ENCODE results near the gene LIF.

The LIF gene

DNA sequence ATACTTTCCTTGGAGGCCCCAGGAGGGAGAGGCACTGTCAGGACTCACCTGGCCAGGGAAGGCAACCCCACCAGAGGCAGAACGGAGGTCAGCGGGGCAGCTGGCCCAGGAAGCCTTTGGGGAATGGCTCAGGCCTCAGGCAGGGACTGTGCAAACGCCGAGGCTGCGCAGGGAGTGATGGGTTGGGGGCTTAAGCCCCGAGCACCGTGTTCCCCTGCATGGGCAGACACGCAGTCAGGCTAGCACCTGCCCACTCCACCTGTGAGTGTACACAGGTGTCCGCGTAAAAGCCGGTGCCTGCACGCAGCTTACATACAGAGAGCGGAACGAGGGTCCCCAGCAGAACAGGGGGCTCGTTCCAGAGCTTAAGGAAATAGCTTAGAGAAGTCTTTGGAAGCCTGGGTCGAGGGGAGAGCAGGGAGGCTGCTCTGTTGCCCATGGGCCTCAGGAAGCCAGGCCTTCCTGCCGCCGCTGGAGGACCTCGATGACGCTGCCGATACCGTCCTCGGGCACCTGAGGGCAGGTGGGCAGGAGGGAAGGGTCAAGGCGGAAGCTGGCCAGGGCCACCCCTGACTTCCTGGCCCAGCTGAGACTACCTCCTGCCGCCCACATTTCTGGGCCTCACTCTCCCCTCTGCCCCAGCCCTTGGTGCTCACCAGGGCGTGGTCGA lies 38.8 kb upstream of the LIF start:
- in situ Hi-C loops (cut with HindIII; ENCODE audit: low sequenced_read_pairs): loop anchor here (5.0 kb wide), 1 partner anchor 42 kb away; the partner anchor contains the start of gene TBC1D10A

DNA sequence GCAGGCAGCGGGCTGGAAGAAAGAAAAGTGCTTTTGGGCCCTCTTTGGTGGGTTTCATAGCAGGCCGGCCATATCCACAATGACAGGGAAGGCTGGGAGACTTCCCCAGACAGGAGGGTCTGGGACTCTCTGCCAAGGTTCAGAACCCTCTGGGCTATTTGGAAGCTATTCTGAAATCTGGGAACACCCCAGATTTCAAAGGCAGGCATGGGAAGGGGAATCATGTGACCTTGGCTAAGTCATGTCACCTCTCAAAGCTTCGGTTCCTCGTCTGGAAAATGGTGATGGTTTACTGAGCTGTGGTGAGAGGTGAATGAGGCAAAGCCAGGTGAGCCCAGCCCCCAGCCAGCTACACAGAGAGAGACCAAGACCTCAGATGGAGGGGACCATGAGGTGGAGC lies 38.1 kb upstream of the LIF start:
- in situ Hi-C loops (cut with HindIII; ENCODE audit: low sequenced_read_pairs): loop anchor here (5.0 kb wide), 2 partner anchors 43 to 108 kb away; partner anchors contain the start of gene TBC1D10A

DNA sequence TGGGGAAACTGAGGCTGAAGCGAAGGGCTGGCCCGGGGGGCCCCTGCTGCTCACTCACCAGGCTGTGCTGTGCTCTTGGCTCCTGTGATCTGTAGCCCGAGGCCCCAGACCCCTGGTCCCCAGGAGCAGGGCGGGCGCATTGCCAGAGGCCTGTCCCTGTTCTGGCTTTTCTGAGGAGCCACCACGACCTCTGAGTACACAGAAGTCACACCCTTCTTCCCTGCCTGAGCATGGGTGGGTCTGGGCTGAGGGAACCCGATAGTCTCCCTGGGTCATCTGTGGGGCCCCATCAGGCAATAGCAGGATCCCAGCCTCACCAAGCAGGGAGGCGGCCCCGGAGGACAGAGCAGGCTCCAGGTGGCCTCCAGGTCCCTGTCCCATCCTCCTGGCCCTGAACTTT lies 37.6 kb upstream of the LIF start:
- in situ Hi-C loops (cut with HindIII; ENCODE audit: low sequenced_read_pairs): loop anchor here (5.0 kb wide), 1 partner anchor 108 kb away; no protein-coding TSS in a partner anchor

DNA sequence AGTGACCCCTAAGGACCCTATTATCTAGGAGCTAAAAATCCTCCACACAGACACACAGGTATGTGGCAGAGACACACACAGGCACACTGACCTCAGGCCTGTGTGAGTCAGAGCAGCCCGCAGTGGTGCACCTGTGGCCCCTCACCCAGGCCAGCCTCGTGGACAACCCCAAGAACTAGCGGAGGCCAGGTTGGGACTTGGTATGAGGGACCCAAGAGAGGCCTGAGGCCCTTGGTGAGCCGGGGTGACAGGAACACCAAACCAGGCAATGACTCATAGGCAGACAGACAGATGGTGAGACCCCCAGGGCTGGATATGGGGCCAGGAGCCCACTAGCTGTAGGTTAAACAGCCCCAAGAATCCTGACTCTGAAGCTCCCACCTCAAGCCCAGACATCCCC lies 36.8 kb upstream of the LIF start:
- in situ Hi-C loops (cut with HindIII; ENCODE audit: low sequenced_read_pairs): loop anchor here (5.0 kb wide), 1 partner anchor 109 kb away; no protein-coding TSS in a partner anchor

DNA sequence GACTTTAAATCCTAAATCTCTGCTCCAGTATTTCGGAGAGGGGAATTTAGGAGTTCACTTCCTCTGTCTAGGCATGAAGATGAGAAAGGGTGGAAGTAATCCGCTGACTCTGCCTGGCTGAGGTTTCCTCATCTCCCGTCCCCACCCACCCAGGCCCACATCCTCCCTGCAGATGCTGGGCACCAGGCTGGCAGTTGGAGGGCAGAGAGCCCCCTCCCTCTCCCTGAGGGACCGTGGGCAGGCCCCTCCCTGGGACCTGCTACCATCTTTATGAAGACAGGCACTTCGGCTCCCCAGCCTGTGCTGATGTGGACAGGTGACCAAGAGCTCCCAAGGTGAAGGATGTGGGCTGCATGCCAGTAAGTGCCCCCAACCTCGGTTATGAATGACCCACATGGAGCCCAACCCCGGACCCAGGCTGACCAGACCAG lies 36.1 kb upstream of the LIF start:
- in situ Hi-C loops (cut with HindIII; ENCODE audit: low sequenced_read_pairs): loop anchor here (5.0 kb wide), 1 partner anchor 110 kb away; no protein-coding TSS in a partner anchor

DNA sequence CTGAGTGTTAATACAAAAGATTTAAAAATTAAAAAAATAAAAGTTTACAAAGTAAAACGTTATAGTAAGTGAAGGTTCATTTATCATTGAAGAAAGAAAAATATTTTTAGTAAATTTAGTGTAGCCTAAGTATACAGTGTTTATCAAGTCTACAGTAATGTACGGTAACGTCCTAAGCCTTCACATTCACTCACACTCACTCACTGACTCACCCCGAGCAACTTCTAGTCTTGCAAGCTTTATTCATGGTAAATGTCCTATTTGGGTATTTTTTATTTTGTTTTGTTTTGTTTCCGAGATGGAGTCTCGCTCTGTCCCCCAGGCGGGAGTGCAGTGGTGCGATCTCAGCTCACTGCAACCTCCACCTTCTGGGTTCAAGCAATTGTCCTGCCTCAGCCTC lies 33.9 kb upstream of the LIF start:
- in situ Hi-C loops (cut with HindIII; ENCODE audit: low sequenced_read_pairs): loop anchor here (5.0 kb wide), 1 partner anchor 112 kb away; no protein-coding TSS in a partner anchor

DNA sequence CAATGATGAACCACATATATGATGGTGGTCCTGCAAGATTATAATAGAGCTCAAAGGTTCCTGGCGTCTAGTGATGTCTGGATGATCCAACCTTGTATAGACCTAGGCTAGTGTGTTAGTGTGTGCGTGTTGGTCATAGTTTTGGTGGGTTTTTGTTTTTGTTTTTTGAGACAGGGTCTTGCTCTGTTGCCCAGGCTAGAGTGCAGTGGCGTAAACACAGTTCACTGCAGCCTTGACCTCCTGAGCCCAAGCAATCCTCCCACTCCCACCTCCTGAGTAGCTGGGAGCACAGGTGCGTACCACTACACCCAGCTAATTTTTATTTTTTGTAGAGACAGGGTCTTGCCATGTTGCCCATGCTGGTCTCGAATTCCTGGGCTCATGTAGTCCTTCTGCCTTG lies 33.4 kb upstream of the LIF start:
- in situ Hi-C loops (cut with HindIII; ENCODE audit: low sequenced_read_pairs): loop anchor here (5.0 kb wide), 1 partner anchor 112 kb away; no protein-coding TSS in a partner anchor

DNA sequence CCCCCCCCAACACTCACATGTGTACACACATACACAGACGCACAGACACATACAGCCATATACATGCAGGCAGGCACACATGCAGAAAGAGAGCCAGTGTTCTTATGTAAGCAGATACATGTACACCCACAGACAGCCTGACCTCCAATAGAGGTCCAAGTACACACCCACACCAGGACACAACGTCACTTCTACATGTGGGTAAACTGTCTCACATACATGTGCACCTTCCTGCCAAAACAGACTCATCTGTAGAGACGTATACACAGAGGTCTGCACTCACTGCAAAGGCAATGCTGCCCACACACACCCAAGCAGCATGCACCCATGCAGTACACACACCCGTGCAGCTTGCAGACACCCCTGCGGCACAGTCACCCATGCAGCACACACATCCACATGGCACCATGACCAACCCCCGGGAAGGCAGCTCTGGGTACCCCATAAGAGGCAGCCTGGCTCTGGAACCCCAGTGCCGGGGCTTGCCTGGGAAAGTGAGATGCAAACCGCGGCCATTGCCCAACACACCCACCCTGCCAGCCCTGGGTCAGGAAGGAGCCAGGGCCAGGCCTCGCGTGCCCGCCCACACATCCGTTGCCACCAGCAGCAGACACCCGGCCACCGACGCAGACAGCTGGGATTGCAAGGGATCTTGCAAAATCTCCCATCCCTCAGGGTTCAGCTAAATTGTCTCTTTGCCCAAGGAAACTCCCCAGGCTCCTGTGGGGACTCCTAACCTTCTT lies 32.7 kb upstream of the LIF start:
- in situ Hi-C loops (cut with HindIII; ENCODE audit: low sequenced_read_pairs): no loop called here

DNA sequence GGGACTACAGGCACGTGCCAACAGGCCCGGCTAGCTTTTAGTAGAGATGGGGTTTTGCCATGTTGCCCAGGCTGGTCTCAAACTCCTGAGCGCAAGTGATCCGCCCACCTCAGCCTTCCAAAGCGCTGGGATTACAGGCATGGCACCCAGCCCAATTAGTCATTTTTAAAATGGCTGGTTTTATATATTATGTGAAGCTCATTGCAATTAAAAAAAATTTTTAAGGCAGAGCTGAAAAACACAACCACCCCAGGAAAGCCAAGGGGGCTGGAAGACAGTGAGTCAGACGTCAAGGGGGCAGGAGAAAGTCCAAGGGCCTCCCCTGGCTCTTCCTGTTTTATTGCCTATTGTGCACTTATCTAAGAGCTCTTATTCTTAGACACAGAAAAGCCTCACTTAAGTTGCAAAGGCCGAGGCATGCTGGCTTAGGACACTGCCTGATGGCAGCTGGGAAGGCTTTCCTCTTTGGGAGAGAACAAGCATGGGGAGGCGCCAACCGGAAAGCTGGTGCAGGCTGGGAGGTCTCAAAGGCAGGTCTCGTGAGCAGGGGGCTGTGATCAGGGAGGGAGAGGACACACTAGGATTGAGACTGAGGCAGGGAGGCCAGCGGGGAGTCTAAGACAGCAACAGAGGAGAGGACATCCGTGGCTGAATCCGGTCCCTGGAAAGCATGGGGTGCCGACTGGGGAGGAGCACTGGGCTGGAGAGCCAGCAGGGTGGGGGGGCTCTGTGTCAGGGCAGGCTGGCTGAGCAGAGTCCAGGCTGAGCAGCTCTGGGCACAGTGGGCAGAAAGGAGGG lies 31.2 kb upstream of the LIF start:
- in situ Hi-C loops (cut with HindIII; ENCODE audit: low sequenced_read_pairs): no loop called here

DNA sequence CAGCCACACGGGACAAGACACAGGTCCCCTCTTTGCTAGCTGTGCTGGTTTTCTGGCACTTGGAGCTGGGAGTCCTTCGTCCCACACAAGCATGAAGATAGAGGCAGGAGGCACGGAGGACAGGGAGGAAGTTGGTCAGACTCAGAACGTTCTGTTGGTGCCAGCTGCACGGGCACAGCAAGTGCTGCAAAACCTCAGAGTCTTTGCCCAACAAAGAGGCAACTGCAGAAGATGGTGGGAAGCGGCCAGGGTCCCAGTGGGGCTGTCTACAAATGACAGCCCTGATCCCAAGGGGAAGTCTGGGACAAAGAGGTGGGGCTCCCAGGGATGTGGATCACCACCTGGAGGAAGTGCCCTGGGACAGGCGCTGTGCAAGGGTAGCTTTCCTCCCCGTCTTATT lies 29.5 kb upstream of the LIF start:
- in situ Hi-C loops (cut with HindIII; ENCODE audit: low sequenced_read_pairs): no loop called here

DNA sequence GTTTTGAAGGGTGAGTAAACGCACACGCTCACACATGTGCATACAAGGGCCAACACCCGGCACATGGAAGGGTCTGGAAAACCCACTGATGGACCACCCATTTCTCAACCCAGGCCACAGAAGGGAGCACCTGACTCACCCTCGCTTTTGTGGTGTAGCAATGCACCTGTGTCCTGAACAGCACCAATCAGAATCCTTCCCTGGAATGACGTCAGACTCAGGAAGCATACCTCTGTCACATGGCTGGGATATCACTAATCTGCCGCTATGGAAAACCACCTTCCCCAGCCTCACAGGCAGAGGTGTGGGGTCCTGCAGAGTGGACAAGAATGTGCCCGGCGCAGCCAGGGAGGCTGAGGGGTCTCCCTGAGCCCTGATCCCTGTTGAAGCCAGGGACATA lies 29.1 kb upstream of the LIF start:
- in situ Hi-C loops (cut with HindIII; ENCODE audit: low sequenced_read_pairs): no loop called here

DNA sequence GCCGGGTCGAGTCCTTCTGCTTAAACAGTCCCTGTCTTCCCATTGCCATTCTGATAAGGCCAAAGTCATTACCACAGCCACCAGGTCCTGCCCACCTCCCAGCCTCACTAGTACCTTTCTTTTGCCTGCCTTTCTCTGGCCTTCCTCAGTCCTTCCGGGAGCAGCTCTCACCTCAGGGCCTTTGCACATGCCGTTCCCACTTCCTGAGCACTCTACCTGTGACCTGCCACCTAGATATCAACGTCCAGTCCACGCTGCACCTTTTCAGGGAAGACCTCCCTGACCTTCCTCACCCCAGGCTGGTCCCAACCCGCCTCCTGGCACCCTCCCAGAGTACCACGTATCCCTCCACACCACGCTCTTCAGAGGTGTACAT lies 27.9 kb upstream of the LIF start:
- in situ Hi-C loops (cut with HindIII; ENCODE audit: low sequenced_read_pairs): no loop called here

DNA sequence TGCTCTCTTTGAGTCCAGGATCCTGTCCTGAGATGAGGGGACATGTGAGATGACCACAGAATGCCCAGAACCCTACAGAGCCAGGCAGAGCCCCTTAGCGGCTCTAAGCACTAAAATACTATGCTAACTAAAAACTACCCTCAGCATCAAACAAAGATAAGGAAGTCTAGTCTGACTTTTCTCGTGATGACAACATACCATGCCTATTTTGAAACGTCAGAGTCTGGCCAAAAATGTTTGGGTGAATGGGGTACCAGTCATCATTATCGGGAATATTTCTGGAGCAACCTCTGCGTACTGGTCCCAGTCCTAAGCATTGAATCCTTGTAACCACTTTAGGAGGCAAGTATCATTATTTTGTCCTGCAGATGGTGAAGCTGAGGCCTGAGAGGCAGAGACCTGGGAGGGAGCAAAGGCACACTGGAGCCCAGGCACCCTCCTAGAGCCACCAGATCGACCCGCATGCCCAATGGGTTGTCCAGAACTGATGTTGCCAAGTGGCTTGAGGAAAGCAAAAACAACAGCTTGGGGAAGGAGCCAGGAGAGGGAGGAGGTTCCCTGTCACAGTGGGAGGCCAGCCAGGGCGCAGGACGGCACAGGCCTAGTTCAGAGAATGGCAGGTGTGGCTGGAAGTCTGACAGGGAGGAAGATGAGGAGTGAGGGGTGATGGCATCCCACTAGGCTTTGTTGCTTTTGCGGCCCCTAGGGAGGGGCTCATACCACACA lies 27.3 kb upstream of the LIF start:
- in situ Hi-C loops (cut with HindIII; ENCODE audit: low sequenced_read_pairs): no loop called here

DNA sequence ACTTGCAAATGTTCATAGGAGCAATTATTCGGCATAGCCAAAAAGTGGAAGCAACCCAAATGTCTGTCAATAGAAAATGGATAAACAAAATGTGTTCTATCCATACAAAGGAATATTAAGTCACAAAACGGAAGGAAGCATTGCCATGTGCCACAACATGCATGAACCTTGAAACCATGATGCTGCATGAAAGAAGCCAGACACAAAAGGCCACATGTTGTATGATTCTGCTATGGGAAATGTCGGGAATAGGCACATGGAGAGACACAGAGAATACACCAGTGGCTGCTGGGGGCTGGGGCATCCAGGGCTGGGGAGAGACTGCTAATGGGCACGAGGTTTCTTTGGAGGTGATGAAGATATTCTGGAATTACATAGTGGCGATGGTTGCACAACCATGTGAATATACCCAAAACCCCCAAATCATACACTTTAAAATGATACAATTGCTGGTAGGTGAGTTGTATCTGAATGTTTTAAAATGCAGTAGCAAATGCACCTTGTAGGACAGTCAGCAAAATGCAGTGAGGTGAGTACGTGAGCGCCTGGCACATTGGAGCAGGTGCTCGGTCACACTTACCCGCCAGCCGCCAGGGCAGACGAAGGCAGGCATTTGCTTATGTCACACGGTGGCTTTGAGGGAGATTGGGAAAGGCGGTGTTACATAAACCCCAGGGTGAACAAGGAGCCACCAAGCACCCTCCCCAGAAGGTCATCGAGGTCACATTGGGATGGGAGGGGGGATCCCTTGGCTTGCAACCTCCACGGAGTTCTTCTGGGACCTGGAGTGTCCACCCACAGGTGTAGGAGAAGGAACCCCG lies 26.4 kb upstream of the LIF start:
- in situ Hi-C loops (cut with HindIII; ENCODE audit: low sequenced_read_pairs): no loop called here

DNA sequence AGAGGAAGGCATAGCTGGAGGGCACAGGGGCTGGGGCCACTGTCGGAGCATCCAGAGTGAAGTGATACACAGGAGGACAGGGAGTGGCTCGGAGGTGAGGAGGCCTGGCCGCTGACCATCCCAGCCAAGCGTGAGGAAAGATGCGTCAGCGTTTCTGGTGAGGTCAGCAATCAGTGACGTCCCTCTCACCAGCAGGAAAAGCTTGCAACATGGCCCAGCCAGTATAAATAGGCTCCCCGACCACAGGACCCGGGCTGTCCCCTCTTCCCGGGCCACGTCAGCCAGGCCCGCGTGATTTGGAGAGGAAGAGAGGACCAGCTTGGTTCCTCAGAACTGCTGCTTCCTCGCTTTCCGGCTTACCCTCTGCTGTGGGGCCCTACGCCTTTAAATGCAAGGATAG lies 24.3 kb upstream of the LIF start:
- in situ Hi-C loops (cut with HindIII; ENCODE audit: low sequenced_read_pairs): no loop called here

DNA sequence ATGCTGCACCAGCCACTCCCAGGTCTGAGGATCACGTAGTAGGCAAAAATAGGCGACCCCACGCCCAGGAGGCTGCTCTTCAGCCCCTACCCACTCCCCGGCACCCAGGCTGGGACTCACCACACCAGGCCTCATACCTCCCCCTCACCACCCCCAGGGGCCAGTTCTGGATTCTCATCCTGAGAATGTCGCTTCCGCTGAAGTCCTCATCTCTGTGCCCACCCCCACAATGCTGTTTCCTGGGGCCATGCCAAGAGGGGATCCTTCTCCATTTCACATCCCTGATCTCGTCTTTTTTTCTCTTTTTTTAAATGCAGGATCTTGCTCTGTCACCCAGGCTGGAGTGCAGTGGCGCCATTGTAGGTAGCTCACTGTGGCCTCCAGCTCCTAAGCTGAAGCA lies 21.8 kb upstream of the LIF start:
- in situ Hi-C loops (cut with HindIII; ENCODE audit: low sequenced_read_pairs): no loop called here

DNA sequence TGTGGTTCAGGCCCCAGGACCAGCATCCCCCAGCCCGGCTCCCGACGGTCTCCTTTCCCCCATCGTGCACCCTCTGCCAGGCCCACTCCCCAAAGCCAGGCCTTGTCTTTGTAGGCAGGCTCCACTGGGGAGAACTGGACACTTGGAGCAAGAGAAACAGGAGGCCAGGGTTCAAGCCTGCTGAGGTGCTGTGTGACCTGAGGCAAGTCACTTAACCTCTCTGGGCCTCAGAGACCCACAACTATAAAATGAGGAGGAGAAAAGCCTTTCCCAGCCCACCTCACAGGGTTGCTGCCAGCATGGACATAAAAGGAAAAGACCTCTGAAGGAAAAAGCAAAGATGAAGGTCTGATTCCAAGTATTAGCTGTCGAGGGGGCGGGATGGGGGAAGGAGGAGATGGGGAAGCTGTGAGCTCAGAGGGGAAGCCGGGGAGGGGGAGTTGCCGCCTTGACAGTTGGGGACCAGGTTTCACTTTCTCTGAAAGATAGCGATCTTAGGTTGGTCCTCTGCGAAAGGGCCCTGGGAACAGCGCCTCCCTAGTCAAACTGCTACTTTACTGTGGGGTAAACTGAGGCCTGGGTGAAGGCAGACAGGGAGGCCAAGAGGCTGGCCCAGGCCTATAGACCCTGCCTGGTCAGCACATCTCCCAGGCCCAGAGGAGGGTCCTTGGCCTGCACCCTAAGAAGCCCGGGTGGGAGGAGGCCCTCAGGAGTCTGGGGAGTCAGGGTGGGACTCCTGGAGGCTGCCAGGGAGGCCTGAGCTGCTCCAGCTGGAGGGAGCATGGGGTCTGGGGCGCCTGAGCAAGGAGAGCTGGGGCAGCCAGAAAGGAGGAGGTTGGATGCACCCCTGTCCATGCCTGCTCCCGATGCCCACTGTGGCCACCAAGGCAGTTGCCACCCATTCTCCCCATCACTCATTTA lies 21.1 kb upstream of the LIF start:
- in situ Hi-C loops (cut with HindIII; ENCODE audit: low sequenced_read_pairs): no loop called here

DNA sequence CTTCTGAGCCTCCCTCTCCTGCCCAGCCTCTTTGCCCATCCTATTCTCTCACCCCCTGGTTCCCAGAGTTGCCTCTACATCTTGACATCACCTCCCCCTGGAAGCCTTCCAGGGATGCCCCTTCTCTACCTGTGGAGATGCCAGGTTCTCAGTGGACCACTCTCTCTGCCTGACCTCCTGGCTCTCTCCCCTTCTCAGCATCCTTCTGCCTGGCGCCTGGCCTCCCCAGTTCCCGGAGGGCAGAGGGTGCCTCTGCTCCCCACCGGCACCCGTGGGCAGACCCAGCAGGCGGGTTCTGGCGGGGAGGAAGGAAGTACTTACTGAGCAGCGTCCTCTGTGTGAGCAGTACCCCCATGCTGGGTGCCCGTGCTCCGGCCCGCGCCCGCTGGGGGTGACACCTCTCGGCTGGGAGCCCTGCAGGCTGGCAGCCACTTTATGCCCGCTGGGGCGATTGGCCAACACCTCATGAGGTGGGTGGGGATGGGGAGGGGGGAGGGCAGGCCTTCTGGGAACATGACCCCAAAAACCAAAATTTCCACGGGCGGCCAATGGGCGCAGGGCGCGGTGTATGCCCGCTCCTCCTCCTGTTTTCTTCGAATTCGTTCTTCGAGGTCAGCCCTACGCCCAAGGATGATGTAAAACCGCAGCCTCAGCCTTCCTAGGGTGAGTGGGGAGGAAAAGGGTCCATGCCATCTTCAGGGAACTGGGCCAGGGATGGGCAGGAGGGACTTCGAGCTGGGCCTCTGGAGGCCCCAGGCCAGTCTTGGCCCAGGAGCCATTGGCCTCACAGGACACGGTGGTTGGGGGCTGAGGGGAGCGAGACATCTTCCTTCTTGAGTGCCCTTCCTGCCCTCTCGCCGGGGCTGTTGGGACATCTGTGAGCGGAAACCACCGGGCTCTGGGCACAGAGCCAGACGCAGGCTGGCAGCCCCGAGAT lies 20.2 kb upstream of the LIF start, which contains the start of gene OSM:
Gene OSM (minus strand): TSS at position 407 of the 937 bp plus-strand sequence. CDS start 52 bp downstream, at position 355.
- in situ Hi-C loops (cut with HindIII; ENCODE audit: low sequenced_read_pairs): no loop called here
